Activated T-cell treated with anti-CD3 and anti-CD28 coated beads, Interleukin-2, amount 50 U/mL, for 48 hours (primary cell): ENCODE results near the gene SV2C.

Experiments used
- DNase-seq, 2 experiments: peaks; one replicate each; pipeline ENCODE4 v3.0.0-alpha.2; 2020

SV2C gene

DNA sequence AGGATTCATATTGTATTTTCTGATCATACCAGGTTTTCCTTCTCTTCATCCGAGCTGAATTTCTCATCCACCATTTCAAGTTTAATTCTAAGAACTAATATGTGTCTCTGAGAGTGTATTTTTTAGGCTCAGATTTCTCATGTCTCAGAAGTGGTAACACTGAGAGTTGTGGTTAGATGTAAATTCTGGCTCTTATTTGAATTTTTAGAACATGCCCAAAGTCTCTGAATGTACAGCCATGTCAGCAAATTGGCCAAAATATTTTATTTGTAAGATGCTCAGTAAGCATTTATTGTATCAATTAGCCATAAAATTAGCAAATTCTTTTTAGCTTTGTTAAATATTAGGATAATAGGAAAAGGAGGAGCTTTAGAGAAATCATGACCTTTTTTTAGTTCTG lies 16.6 kb downstream of the SV2C start:
- DNase-seq: no peak

GRCh38 chr5:76104027-76104426 lies 20.8 kb downstream of the SV2C start:
- peak; percentile 28 to 34 for DNase-seq

- DNase-seq: no peak
Observed at GRCh38 chr5:76106149-76106548, 23.0 kb downstream of the SV2C start.

GRCh38 chr5:76111477-76112174 lies 28.4 kb downstream of the SV2C start:
- no peak for DNase-seq

- no peak for DNase-seq
Observed at GRCh38 chr5:76113103-76113502, 29.9 kb downstream of the SV2C start.

DNA sequence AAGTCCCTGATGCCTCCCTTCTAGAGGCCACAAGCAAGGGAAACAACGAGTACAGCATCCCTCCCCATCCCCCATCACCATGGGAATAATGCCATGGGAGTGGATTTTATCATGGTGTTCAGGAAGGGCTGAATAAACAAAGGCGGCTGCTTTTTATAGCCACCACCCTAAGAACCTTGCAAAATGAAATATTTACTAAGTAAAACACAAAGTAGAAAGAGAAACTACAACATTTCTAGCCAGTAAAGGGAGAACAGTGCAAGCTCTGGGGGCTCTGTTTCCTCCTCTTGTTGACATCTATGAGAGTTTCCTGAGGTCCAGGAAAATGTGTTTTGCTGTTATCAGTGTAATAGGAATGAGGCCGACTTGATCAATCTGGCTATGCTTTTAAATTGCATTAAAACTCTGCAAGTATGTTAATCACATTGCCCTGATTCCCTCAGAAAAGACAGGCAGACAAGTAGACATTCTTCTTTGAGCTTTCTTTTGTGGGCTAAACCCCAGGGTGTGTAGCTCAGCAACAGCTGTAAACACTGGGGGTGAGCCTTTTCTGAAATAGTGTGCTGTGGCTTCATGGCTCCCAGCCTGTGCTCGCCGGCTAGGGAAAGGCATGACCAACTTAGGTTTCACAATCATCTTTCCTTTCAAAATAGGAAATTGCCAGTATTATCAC lies 31.1 kb downstream of the SV2C start:
- no peak for DNase-seq

DNA sequence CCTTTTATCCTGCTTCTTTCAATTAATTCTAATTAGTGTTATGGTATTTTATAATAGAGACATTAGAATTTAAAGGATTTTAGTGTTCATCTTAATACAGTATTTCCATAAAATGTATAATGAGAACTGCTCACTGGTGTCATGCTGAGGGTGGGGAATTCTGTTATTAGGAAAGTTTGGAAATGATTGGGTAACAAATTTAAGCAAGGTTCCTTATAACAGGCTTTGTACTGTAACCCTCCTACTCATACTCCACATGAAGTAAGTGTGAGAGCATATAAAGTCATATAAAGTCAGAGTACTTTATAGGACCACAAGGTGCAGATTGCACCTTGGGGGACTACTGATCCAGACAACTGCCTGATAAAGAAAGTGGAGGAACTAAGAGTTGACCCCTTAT lies 42.2 kb downstream of the SV2C start:
- DNase-seq: no peak

GRCh38 chr5:76125888-76126287 lies 42.7 kb downstream of the SV2C start:
- no peak for DNase-seq

- no peak for DNase-seq
Observed at GRCh38 chr5:76134003-76134402, 50.8 kb downstream of the SV2C start.

DNA sequence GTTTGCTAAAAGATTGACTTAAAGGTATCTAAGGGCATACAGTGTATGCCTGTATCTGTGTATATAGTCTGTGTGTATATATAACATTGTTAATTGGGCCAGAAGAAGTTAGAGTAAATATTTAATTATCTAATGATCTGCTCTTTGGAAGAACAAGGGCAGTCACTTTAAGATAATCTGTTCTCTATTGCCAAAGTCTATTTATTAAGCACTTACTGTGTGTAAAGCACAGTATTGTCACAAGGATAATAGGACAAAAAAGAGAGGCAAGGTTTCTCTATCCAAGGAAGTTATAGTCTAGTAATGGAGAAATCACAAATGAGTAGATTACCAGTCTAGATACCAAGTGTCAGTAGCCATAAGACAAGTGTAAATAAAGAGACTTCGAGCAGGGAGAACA lies 51.5 kb downstream of the SV2C start:
- DNase-seq: no peak

DNA sequence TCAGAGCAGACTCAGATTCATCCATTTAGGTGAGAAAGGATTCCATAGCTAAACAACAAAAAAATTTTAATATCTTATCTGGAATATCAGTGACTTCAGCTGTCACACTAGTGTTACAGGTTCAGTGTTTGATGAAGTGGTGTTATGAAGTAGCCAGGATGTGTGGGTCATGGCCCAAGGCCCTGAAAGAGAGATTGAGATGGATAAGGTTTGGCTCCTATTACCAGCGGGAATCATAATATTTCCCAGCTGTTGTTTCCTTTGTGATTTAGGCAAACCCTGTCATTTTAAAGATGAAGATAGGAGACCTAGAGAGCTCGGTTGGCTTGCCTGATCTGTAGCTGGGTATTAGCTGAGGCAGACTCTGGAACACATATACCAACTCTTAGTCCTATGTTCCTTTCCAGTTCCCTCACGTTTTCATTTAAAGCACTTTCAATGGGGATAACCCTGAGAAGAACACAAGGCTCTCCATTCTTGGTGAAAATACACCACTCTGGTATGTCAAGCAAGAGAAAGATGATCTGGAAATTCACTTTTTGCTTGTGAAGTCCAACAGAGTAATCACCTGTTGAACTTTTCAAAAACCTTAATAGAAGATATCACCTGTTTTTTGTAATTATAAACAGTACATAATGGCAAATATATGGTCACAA lies 54.8 kb downstream of the SV2C start:
- DNase-seq: no peak

GRCh38 chr5:76143884-76144283 lies 60.7 kb downstream of the SV2C start:
- DNase-seq: no peak

GRCh38 chr5:76144513-76145274 lies 61.5 kb downstream of the SV2C start:
- no peak for DNase-seq

- peak in 1 of 2 experiments; percentile 23 for DNase-seq
Observed at GRCh38 chr5:76145945-76146344, 62.8 kb downstream of the SV2C start.

- no peak for DNase-seq
Observed at GRCh38 chr5:76149636-76150035, 66.5 kb downstream of the SV2C start.

- no peak for DNase-seq
Observed at GRCh38 chr5:76152161-76152560, 69.0 kb downstream of the SV2C start.

GRCh38 chr5:76152700-76153099 lies 69.5 kb downstream of the SV2C start:
- DNase-seq: no peak

DNA sequence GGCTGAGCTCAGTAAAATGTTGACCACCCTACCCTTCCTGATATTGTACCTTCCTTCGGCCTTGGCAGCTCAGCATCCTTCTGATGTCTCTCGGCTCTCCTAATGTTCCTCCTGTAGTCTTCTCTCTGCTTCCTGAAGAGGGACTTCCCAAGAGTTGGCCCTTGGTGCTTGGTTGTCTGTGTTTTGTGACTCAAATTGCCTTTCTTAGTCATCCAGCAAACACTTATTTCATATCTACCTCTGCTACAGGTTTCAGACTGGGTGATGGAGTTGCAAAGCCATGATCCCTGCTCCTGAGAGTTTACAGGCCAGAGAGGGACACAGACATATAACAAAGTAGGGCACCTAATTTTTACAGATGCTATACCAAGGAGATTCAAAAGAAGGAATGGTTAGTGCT lies 70.1 kb downstream of the SV2C start:
- DNase-seq: no peak

GRCh38 chr5:76154009-76154690 lies 71.0 kb downstream of the SV2C start:
- no peak for DNase-seq

DNA sequence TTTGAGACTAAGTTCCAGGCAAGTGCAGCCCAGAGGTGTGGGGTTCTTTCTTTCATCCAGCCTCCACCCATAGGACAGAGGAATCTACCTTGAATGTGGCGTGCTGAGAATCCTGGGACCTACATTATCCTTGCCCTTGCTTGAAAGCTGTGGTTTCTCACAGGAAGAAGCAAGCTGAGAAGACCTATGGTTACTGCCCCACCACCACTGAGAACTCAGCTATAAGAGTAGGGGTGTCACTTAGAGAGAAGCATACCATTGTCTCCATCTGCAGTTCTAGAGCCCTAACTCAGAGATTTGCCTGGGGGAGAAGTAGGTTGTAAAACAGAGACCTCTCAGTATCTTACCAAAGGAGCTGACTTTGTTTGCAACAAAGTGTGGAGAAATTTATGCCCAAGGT lies 72.4 kb downstream of the SV2C start:
- DNase-seq: no peak

DNA sequence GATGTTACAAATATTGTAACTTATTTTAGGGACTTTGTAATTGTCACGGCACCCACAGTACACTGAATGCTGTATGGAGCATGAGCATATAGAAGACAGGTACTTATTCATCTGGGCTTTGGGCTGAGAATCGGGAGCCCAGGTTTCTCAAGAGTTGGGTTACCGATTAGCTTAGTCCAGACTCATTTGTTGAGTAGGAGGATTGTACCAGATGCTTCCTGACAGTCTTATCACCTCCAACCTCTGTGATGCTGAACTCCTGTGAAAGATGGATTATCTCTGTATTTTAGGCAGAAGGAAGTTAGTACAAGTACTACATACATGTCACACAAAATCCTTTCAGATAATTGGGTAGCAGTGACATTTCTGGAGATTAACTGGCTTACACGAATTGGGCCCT lies 79.2 kb downstream of the SV2C start:
- no peak for DNase-seq

DNA sequence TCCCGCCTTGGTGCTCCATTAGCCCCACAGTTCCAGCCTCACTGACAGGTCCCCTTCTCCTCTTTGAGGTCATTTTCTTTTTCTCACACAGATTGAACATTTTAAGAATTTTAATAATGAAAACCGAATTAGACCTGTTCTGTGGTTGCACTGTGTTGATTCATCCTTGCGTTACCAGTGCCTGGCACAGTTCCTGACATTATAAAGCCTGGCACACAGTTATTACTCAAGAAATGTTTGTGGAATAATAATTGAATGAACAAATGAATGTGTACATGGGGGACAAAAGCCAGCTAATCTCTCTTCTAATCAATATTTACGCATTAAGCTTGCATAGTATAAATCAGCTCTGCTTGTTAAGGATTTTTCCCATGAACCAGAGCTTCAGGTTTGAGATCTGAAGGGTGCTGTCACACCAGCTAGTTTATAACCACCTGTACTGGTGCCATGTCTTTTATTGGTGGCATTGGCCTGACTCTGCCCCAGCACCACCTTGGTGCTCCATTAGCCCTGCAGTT lies 80.0 kb downstream of the SV2C start:
- DNase-seq: no peak

DNA sequence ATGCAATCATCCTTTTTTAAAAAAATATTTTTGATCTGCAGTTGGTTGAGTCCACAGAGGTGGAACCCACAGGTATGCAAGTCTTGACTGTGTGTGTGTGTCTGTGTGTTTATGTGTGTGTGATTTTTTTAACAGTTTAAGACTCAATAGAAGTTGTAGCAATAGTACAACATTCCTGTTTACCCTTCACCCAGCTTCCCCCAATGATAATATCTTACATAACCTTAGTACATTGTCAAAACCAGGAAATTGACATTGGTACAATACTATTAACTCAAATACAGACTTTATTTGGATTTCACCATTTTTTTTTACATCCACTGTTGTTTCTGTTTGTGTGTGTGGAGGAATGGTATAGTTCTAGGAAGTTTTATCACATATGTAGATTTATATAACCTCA lies 81.8 kb downstream of the SV2C start:
- no peak for DNase-seq
